BE2C (cell line): ENCODE results near the gene EYS.

Experiments
- DNase-seq: peaks from one replicate; pipeline ENCODE4 v3.0.0-alpha.2; 2020
- H3K27me3 ChIP-seq: fragments of 250-450 bp; sonication (Bioruptor Pico); 2 replicates; pipeline ENCODE4 v1.5.1; 2020; ENCODE audit warnings: mild to moderate bottlenecking
- H3K36me3 ChIP-seq: fragments of 250-450 bp; sonication (Bioruptor Pico); 2 replicates; pipeline ENCODE4 v1.5.1; 2020; ENCODE audit warnings: mild to moderate bottlenecking
- H3K4me1 ChIP-seq: fragments of 250-450 bp; sonication (Bioruptor Pico); 2 replicates; pipeline ENCODE4 v1.5.1; 2020
- H3K4me3 ChIP-seq: 2 replicates; pipeline ENCODE4 v1.5.1; 2011; ENCODE audit warnings: low read depth, low read length
- H3K9me3 ChIP-seq: fragments of 250-450 bp; sonication (Bioruptor Pico); 2 replicates; pipeline ENCODE4 v1.5.1; 2020
- CTCF ChIP-seq: IDR thresholded peaks from 2 replicates; pipeline ENCODE4 v1.5.1; 2012; ENCODE audit warnings: mild to moderate bottlenecking, low read depth, low read length

The EYS gene

GRCh38 chr6:64122712-64123375, 1584.2 kb downstream of the EYS start:
- no peaks in the 10 kb centered on the region for H3K9me3 ChIP-seq
- no peak for TF ChIP-seq CTCF
- DNase-seq, result no peak

GRCh38 chr6:64121011-64121565, 1585.9 kb downstream of the EYS start:
- Histone ChIP-seq H3K4me1 (peaks cover 10% of the 10 kb centered on the region), H3K9me3 (no peaks in the 10 kb centered on the region), H3K4me3 (no peak overlapping the region), H3K36me3 (no peaks in the 10 kb centered on the region), H3K27me3 (no peaks in the 10 kb centered on the region)
- no peak for DNase-seq
- no peak for TF ChIP-seq CTCF

More at GRCh38 chr6:64122712-64123375, 1584.2 kb downstream of the EYS start:
- Histone ChIP-seq H3K4me3 (no peak overlapping the region), H3K36me3 (no peaks in the 10 kb centered on the region), H3K4me1 (peaks cover 10% of the 10 kb centered on the region), H3K27me3 (no peaks in the 10 kb centered on the region)

GRCh38 chr6:64113704-64114103, 1593.3 kb downstream of the EYS start:
- Histone ChIP-seq H3K36me3 (no peaks in the 10 kb centered on the region), H3K9me3 (no peaks in the 10 kb centered on the region), H3K4me1 (no peaks in the 10 kb centered on the region), H3K27me3 (no peaks in the 10 kb centered on the region), H3K4me3 (no peak overlapping the region)
- no peak for TF ChIP-seq CTCF
- no peak for DNase-seq

- Histone ChIP-seq H3K9me3 (no peaks in the 10 kb centered on the region), H3K4me3 (no peak overlapping the region), H3K27me3 (no peaks in the 10 kb centered on the region), H3K4me1 (no peaks in the 10 kb centered on the region), H3K36me3 (no peaks in the 10 kb centered on the region)
- DNase-seq, result no peak
- no peak for TF ChIP-seq CTCF
Observed at GRCh38 chr6:64104051-64104450, 1603.0 kb downstream of the EYS start.

- H3K9me3 ChIP-seq, result no peaks in the 10 kb centered on the region
- no peak for DNase-seq
- H3K4me3 ChIP-seq, result no peak overlapping the region
- H3K4me1 ChIP-seq, result no peaks in the 10 kb centered on the region
- no peaks in the 10 kb centered on the region for H3K27me3 ChIP-seq
- H3K36me3 ChIP-seq, result no peaks in the 10 kb centered on the region
- no peak for TF ChIP-seq CTCF
Observed at GRCh38 chr6:64103480-64103879, 1603.5 kb downstream of the EYS start.

- Histone ChIP-seq H3K4me1 (no peaks in the 10 kb centered on the region), H3K4me3 (no peak overlapping the region), H3K27me3 (no peaks in the 10 kb centered on the region), H3K36me3 (no peaks in the 10 kb centered on the region), H3K9me3 (no peaks in the 10 kb centered on the region)
- TF ChIP-seq CTCF, result no peak
- DNase-seq, result no peak
Observed at GRCh38 chr6:64100702-64101303, 1606.2 kb downstream of the EYS start.
